Cerebellar cortex (tissue), 1 donor: ENCODE results near the gene GGACT.
"Not testable (repeated sequence)": the region's sequence is repeated elsewhere in the genome, so short reads cannot be mapped to it uniquely, and the experiment has no call there.

Experiments
- DNase-seq: peaks from one replicate; pipeline ENCODE4 v3.0.0-alpha.2; 2015; ENCODE audit warnings: low spot score

The GGACT gene

DNA sequence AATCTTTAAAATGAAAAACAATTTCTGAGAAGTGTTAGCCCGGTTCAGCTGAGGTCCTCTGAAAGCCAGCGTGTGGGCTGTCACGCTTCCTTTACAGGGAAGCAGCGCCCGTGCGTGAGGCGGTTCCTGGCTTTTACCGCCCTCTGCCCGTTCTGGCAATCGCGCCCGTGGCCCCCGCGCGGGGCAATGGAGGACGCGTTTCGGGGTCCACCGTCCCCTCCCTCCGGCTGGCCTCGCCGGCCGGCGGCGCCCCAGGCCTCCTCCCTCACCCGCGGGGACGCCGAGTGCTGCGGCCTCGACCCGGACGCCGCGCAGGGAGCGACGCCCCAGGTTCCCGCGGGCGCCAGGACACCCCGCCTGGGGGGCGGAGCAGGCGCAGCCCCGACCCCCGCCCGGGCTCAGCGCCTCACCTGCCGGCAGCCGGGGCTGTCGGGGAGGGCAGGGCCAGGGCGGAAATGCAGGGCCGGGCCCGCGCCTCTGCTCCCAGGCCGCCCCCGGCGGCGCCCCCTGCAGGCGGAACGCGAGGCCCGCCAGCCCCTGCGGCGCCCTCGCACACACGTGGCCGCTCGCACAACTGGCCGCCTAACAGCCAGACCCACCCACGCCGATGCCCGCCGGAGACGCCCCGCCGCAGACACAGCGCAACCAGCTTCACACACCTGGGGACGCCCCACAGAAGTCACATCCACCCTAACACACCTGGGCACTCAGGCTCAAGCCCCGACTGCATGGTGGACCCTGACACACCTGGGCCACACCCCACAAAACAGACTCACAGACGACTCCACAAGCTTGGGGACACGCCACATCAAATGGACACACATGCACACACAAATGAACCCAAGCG, at the start of gene GGACT:
TSS of gene GGACT (minus strand) at position 459 of the 847 bp plus-strand sequence. CDS start 56,198 bp downstream, outside the sequence.
- DNase-seq = peak; percentile 47

DNA sequence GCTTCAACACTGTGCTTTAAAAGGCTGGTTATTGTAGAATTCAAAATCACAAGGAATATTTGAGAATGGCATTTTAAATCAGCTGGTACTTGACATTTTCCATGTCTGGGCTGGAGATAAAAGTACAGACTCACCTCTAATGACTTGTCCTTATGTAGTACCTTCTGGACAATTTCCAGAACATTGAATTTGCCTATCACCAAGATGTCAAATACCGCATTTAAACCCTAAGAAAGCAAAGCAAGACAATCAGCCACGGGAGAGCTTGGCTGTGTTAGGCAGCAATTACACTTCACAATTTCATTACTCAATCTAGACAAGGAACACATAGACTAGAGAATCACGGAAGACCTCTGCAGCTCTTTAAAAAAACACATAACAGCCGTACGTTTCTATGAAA, 49.2 kb upstream of the GGACT start:
- no peak for DNase-seq

DNA sequence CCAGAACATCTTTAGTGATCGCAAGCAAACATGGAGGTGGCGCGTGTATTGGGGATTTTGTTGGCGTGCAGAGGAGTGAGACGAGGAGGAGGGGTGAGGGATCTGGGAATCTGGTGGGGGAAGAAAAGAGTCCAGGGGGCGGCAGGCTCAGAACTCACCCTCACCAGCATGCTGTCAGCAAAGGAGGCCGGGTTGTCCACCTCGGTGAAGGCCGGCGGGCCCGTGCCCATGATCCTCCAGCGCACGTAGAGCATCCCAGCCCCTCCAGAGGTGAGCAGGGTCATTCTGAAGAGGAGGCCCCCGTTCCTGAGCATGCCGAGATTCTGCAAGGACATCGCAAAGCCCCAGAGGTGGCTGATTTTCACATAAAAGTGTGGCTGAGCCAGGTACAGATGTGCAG, 48.8 kb upstream of the GGACT start:
- DNase-seq = no peak

DNA sequence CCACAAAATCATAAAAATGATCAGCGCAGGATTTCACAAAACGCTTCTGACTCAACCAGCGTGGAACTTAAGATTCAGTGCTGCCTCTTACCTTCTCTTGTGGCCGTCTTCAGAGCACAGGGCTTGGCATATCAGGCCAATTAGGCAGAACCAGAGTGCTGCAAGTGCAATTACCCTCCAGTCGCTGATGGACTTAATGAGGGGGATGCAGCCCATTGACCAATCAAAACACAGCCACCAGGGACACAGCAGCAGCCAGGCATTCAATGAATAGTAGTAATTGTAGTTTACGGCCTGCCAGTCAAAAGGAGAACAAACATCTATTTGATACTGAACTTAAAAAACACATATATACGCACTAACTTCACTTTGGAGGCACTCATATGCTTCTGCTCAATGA, 47.9 kb upstream of the GGACT start:
- no peak for DNase-seq

DNA sequence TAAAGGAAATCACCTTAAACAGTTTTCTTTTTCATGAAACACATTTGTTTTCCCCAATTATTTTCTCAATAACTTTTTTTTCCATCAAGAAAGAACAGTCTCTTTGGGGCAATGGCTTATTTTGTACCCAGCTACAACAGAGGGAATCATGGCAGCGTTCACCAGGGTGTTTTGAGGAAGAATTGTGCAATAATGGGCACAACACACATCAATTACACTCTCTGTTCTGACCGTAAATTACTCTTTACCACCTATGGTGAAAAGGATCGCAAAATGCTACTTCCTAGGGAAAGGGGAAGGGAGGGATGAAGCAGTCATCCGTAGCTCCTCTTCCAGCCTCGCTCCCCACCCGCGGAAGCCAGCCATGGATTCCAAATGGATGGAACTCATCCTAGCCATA, 47.4 kb upstream of the GGACT start:
- no peak for DNase-seq

DNA sequence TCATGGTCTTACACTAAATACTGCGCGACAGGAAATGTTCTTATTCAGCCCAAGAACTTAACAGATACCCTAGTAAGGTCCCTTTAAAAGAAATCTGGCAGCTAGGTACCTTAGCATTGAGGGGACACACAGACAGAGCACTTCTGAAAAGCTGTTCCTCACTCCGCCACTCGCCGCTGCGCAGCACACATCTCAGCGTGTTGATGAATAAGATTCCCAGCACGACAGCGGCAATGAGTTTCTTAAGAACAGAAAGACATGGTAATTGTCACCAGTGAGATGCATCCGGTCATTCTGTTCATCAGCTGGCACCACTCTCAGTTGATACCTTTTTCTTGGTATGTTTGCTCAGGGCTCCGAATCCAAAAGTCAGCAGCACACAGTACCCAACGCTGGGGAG, 46.1 kb upstream of the GGACT start:
- DNase-seq = no peak

DNA sequence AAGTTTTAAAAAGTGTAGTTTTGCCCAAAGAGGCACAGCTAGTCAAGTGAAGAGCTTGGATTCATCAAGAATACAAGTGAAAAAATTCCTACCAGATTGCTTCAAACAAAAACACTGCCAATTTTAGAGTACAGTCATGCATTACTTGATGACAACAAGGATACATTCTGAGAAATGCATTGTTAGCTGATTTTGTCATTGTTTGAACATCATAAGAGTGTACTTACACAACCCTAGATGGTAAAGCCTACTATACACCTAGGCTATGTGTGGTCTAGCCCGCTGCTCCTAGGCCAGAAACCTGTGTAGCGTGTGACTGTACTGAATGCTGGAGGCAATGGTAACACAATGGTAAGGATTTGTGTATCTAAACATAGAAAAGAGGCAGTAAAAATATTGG, 44.9 kb upstream of the GGACT start:
- no peak for DNase-seq

DNA sequence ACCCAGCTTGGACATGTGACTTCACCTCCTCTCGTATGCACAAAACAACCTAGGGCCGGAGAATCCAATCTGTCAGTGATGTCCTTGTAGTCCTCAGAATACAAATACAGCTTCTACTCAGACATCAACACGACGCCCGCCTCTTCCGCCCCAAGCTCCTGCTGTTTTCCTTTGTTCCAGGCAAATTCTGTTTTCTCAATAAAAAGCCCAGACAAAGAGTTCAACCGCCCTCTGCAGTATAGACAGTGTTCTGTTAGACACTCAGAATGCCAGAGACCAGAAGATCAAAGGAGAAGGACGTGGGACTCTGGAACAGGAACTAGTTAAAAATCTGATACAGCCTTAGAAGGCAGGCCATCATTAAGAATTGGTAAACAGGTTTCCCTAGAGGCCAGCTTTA, 42.0 kb upstream of the GGACT start:
- DNase-seq = peak; percentile 69

DNA sequence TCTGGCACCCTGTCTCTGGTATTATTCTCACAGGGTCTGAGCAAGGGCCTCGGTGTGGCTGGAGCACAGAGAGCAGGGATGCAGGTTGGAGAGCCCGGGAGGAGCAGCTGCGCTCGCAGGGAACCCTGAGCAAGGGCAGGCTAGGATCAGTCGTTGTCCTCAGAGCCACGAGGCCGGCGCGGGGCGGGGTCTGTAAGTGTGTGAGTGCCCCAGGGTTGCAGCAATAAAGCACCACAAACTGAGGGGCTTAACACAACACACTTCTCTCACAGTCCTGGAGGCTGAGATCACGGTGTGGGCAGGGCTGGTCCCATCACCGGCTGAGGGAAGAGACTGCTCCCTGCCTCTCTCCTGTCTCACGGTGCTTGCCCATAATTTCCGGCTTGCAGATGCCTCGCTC, 38.5 kb upstream of the GGACT start:
- no peak for DNase-seq

DNA sequence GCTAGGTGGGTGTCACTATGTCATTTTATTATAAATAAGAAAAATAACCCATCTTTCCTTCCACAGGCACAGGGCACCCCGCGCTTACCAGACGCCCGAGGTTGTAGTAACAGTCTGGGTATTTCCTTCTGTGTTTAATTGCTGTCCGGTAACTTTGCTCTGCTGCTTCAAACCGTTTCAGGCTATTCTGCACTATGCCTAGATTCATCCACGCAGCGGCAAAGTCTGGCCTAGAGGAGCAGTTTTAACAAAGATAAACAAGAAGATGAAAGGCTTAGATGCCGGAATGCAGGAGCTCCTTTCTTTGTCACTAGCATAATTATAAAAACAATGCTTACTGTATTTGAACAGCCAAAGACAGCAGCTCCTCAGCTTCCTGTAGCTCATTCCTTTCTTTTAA, 36.9 kb upstream of the GGACT start:
- no peak for DNase-seq

DNA sequence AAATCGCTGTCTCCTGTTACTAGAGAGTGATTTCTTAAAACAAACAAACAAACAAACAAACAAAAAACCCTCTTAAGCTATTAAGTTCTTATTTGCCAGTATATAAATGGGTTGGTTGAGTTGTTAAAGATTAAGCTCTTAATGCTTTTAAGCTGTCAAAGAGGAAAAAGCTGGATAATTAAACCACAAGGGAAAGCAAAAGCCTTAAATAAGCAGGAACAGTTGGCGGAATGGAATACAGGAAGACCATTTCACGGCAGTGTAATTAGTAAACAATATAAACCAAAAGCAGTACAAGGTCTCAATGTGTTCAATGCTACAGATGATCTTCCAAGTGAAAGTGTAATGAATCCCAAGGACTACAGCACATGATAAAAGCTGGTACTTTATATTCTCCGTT, 32.2 kb upstream of the GGACT start:
- DNase-seq = no peak

DNA sequence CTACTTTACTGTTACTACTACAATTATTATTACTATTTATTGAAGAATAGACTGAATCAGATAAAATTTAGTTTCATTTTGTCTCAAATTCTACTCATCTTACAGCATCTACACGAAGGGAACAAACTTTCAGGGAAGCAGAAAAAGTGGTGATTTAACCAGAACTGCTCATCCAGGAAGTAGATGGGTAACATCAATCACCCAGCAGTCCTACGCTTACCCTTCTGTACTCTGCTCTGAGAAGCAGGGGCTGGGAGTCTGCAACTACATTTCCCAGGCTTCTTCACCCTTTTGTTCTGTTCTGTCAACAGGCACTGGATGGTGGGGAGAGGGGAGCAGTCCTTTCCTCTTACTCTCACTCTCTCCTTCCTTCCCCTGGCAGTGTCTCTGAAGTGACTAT, 31.4 kb upstream of the GGACT start:
- no peak for DNase-seq

DNA sequence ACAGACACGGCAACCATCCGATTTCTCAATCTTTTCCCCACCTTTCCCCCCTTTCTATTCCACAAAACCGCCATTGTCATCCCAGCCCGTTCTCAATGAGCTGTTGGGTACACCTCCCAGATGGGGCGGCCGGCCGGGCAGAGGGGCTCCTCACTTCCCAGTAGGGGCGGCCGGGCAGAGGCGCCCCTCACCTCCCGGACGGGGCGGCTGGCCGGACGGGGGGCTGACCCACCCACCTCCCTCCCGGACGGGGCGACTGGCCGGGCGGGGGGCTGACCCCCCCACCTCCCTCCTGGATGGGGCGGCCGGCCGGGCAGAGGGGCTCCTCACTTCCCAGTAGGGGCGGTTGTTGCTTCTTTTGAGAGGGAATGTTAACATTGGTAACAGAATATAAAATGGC, 30.3 kb upstream of the GGACT start:
- not testable (repeated sequence) for DNase-seq

DNA sequence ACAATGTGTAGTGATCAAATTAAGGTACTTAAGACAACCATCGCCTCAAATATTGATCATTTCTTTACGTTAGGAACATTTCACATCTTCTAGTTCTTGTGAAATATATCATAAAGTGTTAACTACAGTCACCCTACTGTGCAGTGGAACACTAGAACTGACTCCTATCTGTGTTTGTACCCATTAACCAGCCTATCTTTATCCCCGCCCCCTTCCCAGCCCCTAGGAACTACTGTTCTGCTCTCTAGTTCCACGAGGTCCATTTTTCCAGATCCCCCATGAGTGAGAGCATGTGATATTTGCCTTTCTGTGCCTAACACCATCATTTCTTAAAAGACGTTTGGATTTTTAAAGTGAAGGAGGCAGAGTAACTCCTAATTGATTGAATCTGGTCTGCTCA, 24.4 kb upstream of the GGACT start:
- no peak for DNase-seq

DNA sequence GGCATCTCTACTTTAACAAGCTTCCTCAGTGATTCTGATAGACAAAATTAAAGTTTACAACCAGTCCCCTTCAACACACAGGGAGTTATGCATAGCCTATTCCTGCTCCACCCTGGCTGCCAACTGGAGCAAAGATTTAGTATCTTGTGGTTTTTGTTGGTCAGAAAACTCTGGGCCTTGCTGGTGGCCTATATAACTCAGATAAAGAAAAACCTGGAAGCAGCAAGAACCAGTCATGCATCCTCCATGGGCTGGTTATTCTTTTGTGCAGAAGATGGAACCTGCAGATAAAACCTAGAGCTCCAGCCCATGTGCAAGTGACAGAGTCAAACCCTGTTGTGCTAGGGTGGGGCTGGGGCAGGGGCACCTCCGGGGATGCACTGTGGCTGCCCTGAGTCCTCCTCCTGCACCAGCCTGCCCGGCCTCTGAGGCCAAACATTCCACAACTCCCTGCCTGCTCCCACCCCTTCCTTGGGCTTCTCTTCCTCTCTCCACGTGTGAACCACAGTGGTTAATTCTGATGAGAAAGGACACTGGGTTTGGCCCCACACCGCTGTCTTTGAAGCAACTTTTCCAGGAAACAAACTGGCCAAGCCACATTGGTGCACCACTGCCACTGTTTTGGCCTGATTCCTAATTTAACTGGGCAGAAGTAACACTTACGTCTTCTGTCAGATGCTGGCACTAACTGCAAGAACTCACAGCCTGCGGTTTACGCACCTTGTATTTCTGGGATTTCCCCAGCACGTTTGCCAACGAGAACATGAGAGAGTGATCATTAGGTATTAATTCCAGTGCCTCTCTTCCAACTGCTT, 23.3 kb upstream of the GGACT start:
- peak; percentile 52 for DNase-seq

DNA sequence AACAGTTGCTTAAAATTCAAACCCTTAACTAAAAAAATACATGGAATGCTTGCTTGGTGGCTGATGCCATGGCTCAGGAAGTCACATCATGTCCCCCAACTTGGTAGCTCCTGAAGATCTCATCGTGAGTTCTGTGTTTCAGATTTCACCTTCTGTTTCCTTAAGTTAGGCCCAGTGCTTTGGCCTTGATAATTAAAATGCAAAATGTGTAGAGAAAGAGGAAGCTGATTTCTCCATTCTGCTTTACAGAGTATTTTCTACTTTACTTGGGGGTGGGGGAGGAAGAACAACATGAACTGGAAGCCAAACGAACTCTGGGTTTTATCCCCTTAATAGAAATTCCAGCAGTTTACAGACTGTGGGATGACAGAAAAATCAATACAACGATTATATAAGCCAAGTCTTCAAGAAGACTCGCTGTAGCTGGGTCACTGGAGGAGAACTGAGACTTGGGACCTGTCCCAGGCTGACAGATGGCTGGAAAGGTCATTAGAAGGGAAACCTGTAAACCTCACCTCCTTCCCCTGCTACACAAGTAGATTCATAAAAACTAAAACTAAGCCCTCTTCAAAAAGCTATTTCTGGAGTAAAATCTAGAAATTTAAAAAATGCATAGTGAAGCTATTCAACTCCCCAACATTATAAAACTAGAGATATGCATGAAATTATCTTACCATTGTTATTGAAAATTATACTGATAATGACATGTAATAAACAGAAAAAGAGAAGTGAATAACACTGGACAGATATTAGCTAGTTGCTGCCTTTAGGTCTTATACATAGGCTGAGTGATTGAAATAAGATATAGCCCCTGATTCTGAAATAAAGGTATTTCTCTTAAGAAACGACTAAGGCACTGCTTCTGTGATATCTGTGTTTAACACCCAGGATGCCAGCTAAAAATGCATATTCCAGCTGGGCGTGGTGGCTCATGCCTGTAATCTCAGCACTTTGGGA, 22.1 kb upstream of the GGACT start:
- peak; percentile 95 for DNase-seq

DNA sequence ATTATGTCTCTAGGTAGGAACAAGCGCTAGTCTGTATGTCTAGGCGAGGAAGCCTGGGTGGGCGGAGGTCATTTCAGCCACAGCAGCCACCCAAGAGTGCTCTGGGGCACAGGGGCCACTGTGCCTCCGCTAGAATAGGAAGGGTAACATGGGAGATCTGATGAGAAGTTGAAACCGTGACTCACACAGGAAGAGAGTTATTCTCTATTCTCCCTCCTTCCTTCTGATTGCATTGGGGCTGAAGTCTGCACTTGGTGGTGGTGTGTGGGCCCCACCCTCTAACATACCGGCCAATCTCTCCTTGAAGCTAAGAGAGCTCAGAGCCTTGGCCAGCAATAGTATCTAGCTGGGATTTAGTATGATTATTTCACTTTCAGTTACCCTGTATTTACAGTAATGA, 20.3 kb upstream of the GGACT start:
- no peak for DNase-seq

DNA sequence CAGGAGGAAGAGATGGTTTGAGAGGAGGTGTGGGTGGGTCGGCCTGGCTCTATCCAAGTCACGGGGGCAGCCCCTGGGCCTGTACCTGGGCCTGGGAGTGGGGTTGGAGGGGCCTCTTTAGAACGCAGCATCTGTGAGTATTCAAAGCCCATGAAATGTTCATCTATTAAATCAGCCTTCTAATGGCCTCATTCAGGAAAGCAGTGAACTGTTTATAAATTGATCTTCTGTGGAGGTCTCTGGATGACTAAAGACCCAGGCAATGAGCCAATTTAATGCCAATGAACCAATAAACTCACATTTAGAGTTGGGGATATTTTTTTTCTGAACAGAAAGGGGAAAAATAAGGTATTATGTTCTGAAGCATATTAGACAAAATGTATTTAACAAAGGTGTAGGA, 19.9 kb upstream of the GGACT start:
- no peak for DNase-seq

DNA sequence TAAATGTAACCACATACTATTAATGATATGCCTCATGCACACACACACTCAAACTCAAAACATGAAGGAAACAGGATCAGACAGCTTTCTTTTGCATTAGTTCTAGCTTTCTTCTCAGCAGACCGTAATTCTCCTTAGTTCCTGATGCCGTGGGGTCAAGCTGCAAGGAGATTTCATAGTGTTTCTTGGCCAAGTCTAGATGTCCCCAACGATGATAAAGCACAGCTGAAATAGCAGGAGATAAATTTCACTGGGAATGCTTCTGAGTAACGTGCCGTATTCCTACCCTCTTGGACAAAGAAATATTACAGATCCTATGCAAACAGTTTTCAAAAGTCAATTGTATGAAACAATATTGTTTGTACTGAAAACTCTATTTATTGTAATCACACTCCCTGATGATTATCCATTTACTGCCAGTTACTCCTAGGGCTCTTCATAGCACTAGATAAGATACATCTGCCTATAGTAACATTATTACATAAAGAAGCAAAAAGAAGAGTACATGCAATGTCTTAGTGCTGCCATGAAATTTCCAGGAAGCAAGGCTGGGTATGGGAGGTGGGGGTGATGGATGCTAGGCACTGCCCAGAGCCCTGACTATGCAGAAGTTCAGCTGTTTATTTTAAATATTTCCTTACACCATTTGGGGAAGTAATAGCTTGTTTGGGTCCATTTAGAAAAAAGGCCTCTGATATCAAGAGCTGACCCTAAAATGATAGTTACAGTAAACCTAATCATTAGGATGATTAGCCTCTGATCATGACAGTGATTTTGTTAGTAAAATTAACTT, 16.5 kb upstream of the GGACT start:
- no peak for DNase-seq

DNA sequence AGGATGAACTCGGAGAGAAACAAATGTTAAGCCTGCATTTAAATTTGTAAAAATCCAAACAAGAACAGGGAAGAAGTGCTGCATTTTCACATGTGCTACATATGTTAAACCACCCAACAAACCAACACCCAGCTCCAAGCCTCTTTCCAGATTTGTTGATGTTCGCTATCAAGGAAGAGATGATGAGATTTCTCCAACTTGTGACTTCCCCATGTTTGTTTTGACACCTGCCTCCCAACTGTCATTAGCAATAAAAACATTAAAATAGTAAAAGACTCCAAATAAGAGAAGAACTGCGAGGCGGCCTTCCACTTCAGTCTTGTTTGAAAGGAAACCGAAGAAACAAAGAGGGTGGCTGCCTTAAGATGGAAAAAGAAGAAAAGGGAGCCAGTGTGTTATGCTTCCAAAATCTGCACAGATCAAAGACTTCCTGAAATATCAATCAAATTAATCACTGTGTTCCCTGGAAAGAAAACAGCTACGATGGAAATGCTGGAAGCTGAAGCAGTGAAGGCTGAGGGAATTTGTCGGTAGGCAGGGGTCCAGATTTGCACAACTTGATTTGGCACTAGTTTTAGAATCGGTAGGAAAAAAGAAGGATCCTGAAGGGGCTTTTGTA, 14.0 kb upstream of the GGACT start:
- DNase-seq = no peak

DNA sequence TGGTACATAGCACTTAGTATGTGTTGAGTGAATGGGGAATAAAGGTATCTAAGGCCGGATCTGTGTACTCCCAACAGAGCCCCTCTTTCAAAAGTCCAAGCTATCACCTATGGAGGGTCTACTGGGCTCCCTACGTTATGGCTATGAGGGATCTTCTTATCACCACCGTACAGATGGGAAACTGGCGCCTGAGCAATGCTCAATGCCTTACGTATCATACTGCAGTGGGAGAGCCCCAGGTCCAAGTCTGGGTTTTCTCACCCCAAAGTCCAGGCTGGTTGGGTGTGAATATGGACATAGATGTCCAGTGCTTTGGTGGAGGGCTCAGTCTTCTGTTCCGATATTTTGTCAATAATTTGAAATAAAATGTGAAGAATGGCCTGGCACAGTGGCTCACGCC, 13.1 kb upstream of the GGACT start:
- DNase-seq = no peak
